Transverse colon (tissue), 4 donors: ENCODE results near the gene ZNF326. TPM values are rescaled to one million over a fixed set of nuclear protein-coding genes. Genes with fewer than 3 reads are reported as not detected.

Experiments
- DNase-seq: peaks from one replicate; pipeline ENCODE4 v3.0.0-alpha.2; 2019
- H3K27ac ChIP-seq, 4 donors: fragments of 200-600 bp; sonication (generic); 2 replicates each; pipeline ENCODE4 v1.5.1; 2016 to 2018; ENCODE audit warnings: inconsistent platforms in 4 of 4
- H3K27me3 ChIP-seq: fragments of 200-600 bp; sonication (generic); 2 replicates; pipeline ENCODE4 v1.5.1; 2017; ENCODE audit warnings: inconsistent platforms
- H3K36me3 ChIP-seq, 4 donors: fragments of 200-600 bp; sonication (generic); 2 replicates each; pipeline ENCODE4 v1.5.1; 2017 to 2019; ENCODE audit warnings: inconsistent platforms in 4 of 4
- H3K4me1 ChIP-seq, 4 donors: fragments of 200-600 bp; sonication (generic); 2 replicates each; pipeline ENCODE4 v1.5.1; 2017 to 2020; ENCODE audit warnings: inconsistent platforms in 4 of 4
- H3K4me3 ChIP-seq, 4 donors: fragments of 200-600 bp; sonication (generic); 1 replicate in 1 of 4; 2 replicates in 3 of 4; pipeline versions ENCODE4 v1.5.1 to v1.6.1; 2017 to 2019; ENCODE audit warnings: inconsistent platforms in 4 of 4
- H3K9me3 ChIP-seq, 2 donors: fragments of 200-600 bp; sonication (generic); 2 replicates each; pipeline ENCODE4 v1.5.1; 2017 to 2019; ENCODE audit warnings: inconsistent platforms in 2 of 2
- EP300 ChIP-seq: sonication (generic); formaldehyde crosslinking; IDR thresholded peaks from one replicate; pipeline ENCODE4 v1.6.1; 2017; ENCODE audit warnings: antibody characterized with exemption, low read depth
- POLR2A ChIP-seq: fragments of 450-650 bp; IDR thresholded peaks from one replicate; pipeline ENCODE4 v1.6.1; 2016; ENCODE audit warnings: antibody characterized with exemption, mild to moderate bottlenecking, moderate library complexity
- POLR2AphosphoS5 ChIP-seq, 3 donors: sonication (generic); formaldehyde crosslinking; IDR thresholded peaks; one replicate each; pipeline ENCODE4 v1.6.1; 2016; ENCODE audit warnings: antibody characterized with exemption in 3 of 3
- WGBS, 2 donors: methylation state at CpG; one replicate each; pipeline ENCODE4 v1.1.5; 2018; ENCODE audit warnings: low coverage in 1 of 2; 5-methylcytosine and 5-hydroxymethylcytosine counted together
- in situ Hi-C, 4 donors: fragments of 200-750 bp; cut with MboI; loops; one replicate each; pipeline versions ENCODE4 v1.15.0 to v1.15.1; 2017; ENCODE audit warnings: low sequenced_read_pairs in 3 of 4, low pct_ligation_motif_present in 1 of 4, low pct_unique_long_range_greater_than_20kb in 1 of 4
- intact Hi-C: fragments of 100-400 bp; cut with DNase I; formaldehyde crosslinking; loops from one replicate; pipeline ENCODE4 v1.15.1; 2023; ENCODE audit warnings: low total_unique reads
- total RNA-seq, 4 donors: library from RNA; depleted of rRNA; stranded (reverse); fragments of >200 nt; gene quantifications; one replicate each; pipeline ENCODE4 v1.1.0, GENCODE V29; 2016
- TF ChIP-seq, protein P1 (sequence below), 5 experiments: fragments of 200-600 bp in 3 of 5; fragments of 450-650 bp in 2 of 5; sonication (generic) in 3 of 5; IDR thresholded peaks; 1 replicate in 2 of 5; 2 replicates in 3 of 5; pipeline ENCODE4 v1.5.1; 2016 to 2017; ENCODE audit warnings: antibody characterized with exemption in 5 of 5, inconsistent platforms in 3 of 5, mild to moderate bottlenecking in 2 of 5, moderate library complexity in 1 of 5

Gene ZNF326
- total RNA-seq, 4 donors from 2014 or later = 32.4 to 59.1 (median 39.9) TPM

DNA sequence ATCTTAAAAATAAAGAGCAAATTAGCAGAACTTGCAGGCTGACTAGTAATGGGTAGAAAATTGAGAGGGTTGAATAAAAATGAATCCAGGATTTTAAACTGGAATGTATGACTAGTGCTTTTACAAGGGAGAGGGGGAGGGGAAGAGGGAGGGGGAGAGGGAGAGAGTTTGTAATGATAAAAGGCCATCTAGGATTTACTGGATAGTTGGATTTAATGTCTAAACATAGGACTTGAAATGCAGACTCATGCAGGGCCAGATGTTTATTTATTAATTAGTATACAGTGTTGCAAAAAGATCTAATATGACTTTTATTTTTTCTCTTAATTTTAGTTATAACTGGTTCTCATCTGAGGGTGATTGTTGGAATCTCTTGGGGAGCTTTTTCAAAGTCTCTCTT lies 4.3 kb downstream of the ZNF326 start:
- Histone ChIP-seq H3K9me3 (no peaks in the 10 kb centered on the region), H3K4me3 (no peak overlapping the region), H3K36me3 (no peaks in the 10 kb centered on the region), H3K4me1 (peaks cover 13 to 72% (median 49%) of the 10 kb centered on the region in 4 donors), H3K27me3 (no peaks in the 10 kb centered on the region), H3K27ac (no peak overlapping the region)
- intact Hi-C loops = no loop called here
- in situ Hi-C loops = loop anchor here in 3 of 4 donors (25.0 kb wide), 3 partner anchors 362 to 512 kb away; partner anchors contain the start of genes LRRC8B (in 1 of the 3) and LRRC8C (in 1 of the 3)
- no peak for DNase-seq
- TF ChIP-seq, protein P1, sequence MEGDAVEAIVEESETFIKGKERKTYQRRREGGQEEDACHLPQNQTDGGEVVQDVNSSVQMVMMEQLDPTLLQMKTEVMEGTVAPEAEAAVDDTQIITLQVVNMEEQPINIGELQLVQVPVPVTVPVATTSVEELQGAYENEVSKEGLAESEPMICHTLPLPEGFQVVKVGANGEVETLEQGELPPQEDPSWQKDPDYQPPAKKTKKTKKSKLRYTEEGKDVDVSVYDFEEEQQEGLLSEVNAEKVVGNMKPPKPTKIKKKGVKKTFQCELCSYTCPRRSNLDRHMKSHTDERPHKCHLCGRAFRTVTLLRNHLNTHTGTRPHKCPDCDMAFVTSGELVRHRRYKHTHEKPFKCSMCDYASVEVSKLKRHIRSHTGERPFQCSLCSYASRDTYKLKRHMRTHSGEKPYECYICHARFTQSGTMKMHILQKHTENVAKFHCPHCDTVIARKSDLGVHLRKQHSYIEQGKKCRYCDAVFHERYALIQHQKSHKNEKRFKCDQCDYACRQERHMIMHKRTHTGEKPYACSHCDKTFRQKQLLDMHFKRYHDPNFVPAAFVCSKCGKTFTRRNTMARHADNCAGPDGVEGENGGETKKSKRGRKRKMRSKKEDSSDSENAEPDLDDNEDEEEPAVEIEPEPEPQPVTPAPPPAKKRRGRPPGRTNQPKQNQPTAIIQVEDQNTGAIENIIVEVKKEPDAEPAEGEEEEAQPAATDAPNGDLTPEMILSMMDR (IDR thresholded peaks at IDR 0.05) = no peak

- Histone ChIP-seq H3K4me1 (peaks cover 13 to 70% (median 48%) of the 10 kb centered on the region in 4 donors), H3K4me3 (no peak overlapping the region), H3K9me3 (no peaks in the 10 kb centered on the region), H3K36me3 (no peaks in the 10 kb centered on the region), H3K27ac (no peak overlapping the region), H3K27me3 (no peaks in the 10 kb centered on the region)
- in situ Hi-C loops (loop anchor here in 3 of 4 donors (25.0 kb wide), 3 partner anchors 362 to 512 kb away; partner anchors contain the start of genes LRRC8B (in 1 of the 3) and LRRC8C (in 1 of the 3)), intact Hi-C loops (no loop called here)
- TF ChIP-seq EP300 = no peak
- TF ChIP-seq POLR2AphosphoS5 (IDR thresholded peaks at IDR 0.05) = no peak
- TF ChIP-seq, protein P1 (IDR thresholded peaks at IDR 0.05) = no peak
- no peak for TF ChIP-seq POLR2A
- WGBS, 2 donors = 54 to 75% methylated on average over 3 of the region's 3 CpGs
- no peak for DNase-seq
These were observed 4.7 kb downstream of the ZNF326 start for GRCh38 chr1:89999628-90000027.

GRCh38 chr1:90000934-90001676 lies 6.2 kb downstream of the ZNF326 start:
- Histone ChIP-seq H3K4me3 (no peak overlapping the region), H3K9me3 (no peaks in the 10 kb centered on the region), H3K27me3 (no peaks in the 10 kb centered on the region), H3K36me3 (peaks cover 0 to 13% (median 6%) of the 10 kb centered on the region in 4 donors), H3K4me1 (peaks cover 13 to 68% (median 44%) of the 10 kb centered on the region in 4 donors), H3K27ac (no peak overlapping the region)
- in situ Hi-C loops (no loop called here), intact Hi-C loops (no loop called here)
- 93 to 96% methylated on average over 2 of the region's 2 CpGs for WGBS, 2 donors
- TF ChIP-seq, protein P1 (IDR thresholded peaks at IDR 0.05) = no peak
- TF ChIP-seq EP300 (no peak), POLR2A (no peak), POLR2AphosphoS5 (IDR thresholded peaks at IDR 0.05) (no peak)
- no peak for DNase-seq

DNA sequence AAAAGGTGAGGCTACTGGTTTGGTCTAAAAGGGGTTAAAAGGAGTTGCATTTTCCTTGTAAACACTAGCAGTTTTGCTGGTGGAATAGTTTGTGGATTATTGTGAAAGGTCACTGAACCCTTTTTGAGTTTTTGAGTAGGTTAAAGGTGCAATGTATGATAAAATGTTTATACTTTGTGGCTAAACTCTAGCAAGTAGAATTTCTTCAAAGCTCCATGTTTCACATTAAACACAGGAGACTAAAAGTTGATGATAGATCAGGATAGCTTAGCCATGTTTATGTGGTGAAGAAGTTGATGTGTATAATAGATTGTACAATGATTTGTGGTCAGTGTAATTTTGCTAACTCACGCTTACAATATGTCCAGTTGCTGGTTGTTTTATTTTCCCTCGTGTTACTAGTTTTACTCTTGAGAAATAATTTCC lies 13.1 kb downstream of the ZNF326 start:
- DNase-seq = no peak
- TF ChIP-seq EP300 (no peak), POLR2A (no peak), POLR2AphosphoS5 (IDR thresholded peaks at IDR 0.05) (no peak)
- TF ChIP-seq, protein P1 (IDR thresholded peaks at IDR 0.05) = no peak
- H3K27ac ChIP-seq = no peak overlapping the region
- no peak overlapping the region for H3K4me3 ChIP-seq
- in situ Hi-C loops (no loop called here), intact Hi-C loops (no loop called here)
- H3K4me1 ChIP-seq = peaks cover 0 to 17% (median 5%) of the 10 kb centered on the region in 4 donors
- WGBS, 2 donors = 62 to 63% methylated on average over 2 of the region's 2 CpGs
- no peaks in the 10 kb centered on the region for H3K9me3 ChIP-seq
- H3K36me3 ChIP-seq = peaks cover 0 to 44% (median 21%) of the 10 kb centered on the region in 4 donors
- H3K27me3 ChIP-seq = no peaks in the 10 kb centered on the region
